ENCODE data around the gene FCSK. TPM values are rescaled to one million over a fixed set of nuclear protein-coding genes. Genes with fewer than 3 reads are reported as not detected.

Gene FCSK
- total and polyA plus RNA-seq, 8 donors: 11.0 to 20.7 (median 15.3) TPM

GRCh38 chr16:70453117-70453891, 1.1 kb upstream of the FCSK start:
- peaks cover 0 to 10% of the 10 kb centered on the region in 2 donors for H3K27me3 ChIP-seq
- ATAC-seq (no peak), DNase-seq (no peak)
- TF ChIP-seq CTCF (IDR thresholded peaks at IDR 0.05): no peak
- peak overlapping the region; percentile 90 to 97 for H3K27ac ChIP-seq
- H3K36me3 ChIP-seq: no peaks in the 10 kb centered on the region
- peak overlapping the region; percentile 94 to 98 for H3K4me3 ChIP-seq
- H3K4me1 ChIP-seq: peaks cover 5 to 15% of the 10 kb centered on the region in 2 donors
- intact Hi-C loops (cut with DNase I): no loop called here
- no peaks in the 10 kb centered on the region for H3K9me3 ChIP-seq

- ATAC-seq: peak; percentile 50
- DNase-seq: peak in 1 of 4 donors; percentile 58
- Histone ChIP-seq H3K36me3 (no peaks in the 10 kb centered on the region), H3K9me3 (no peaks in the 10 kb centered on the region), H3K27ac (peak overlapping the region; percentile 90 to 97), H3K4me3 (peak overlapping the region; percentile 94 to 98), H3K4me1 (peaks cover 5 to 15% of the 10 kb centered on the region in 2 donors), H3K27me3 (peaks cover 0 to 10% of the 10 kb centered on the region in 2 donors)
- no peak for TF ChIP-seq CTCF (IDR thresholded peaks at IDR 0.05)
- intact Hi-C loops (cut with DNase I): no loop called here
Observed at GRCh38 chr16:70453892-70454221, 538 bp upstream of the FCSK start.

- no peak overlapping the region for H3K4me3 ChIP-seq
- peaks cover 0 to 4% of the 10 kb centered on the region in 2 donors for H3K27me3 ChIP-seq
- ATAC-seq: no peak
- peaks cover 5 to 21% of the 10 kb centered on the region in 2 donors for H3K4me1 ChIP-seq
- intact Hi-C loops (cut with DNase I): no loop called here
- no peak for TF ChIP-seq CTCF (IDR thresholded peaks at IDR 0.05)
- no peaks in the 10 kb centered on the region for H3K9me3 ChIP-seq
- H3K27ac ChIP-seq: no peak overlapping the region
- DNase-seq: no peak
- no peaks in the 10 kb centered on the region for H3K36me3 ChIP-seq
Observed at GRCh38 chr16:70455910-70456309, 1.5 kb downstream of the FCSK start.

- no peaks in the 10 kb centered on the region for H3K27me3 ChIP-seq
Observed at GRCh38 chr16:70457446-70458166, 3.2 kb downstream of the FCSK start.

More at GRCh38 chr16:70457446-70458166, 3.2 kb downstream of the FCSK start:
- intact Hi-C loops (cut with DNase I): no loop called here
- Histone ChIP-seq H3K36me3 (no peaks in the 10 kb centered on the region), H3K4me3 (no peak overlapping the region), H3K9me3 (no peaks in the 10 kb centered on the region), H3K4me1 (peaks cover 5 to 28% of the 10 kb centered on the region in 2 donors), H3K27ac (no peak overlapping the region)
- DNase-seq: no peak
- no peak for ATAC-seq
- no peak for TF ChIP-seq CTCF (IDR thresholded peaks at IDR 0.05)
